ENCODE data around the gene ATP6V0C. TPM values are rescaled to one million over a fixed set of nuclear protein-coding genes. Genes with fewer than 3 reads are reported as not detected.

ATP6V0C gene
- total and polyA plus RNA-seq, 2 donors (not counting 1 experiment from before 2014, with no cell fraction given), result 118 to 176 TPM

DNA sequence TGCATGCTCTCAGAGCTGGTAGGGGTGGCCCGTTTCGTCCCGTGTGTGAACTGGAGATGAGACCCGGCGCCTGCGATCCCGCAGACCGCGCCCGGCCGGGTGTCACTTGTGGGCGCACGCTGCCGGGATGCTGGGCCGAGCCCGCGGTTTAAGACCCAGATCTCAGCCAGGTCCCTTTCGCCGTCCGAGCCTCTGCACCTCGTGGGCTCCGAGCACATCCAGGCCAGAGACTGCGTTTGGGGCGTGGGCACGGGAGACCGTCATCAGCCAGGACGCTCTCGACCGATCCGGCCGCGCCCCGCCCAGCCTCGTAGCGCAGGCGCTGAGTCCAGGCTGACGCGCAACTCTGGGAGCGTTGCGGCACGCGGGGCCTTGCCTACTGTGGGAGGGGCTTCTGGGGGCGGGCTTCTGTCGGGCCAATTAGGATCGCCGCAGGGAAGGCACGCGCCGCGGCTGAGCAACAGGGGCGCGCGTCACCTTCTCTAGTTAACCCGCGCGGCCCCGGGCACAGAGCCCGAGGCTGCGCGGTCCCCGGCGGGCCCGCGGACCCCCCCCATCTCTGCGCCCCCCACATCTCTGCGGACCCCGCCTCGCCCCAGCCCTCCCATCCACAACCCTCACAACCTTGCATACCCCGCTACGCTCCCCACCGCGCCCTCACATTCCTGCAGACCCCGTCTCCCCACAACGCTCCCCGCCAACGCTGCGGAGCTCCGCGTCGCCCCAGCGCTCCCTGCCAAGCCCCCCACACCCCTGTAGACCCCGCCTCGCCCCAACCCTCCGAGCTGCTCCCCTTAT, 18.1 kb downstream of the ATP6V0C start:
- Histone ChIP-seq H3K4me3 (ENCODE audit: control extremely low read depth in 1 of 5, extremely low read depth in 1 of 5, insufficient read depth in 1 of 5, low read depth in 2 of 5, low read length in 4 of 5) (peak overlapping the region in 4 of 5 experiments; percentile 80 to 93 (median 88)), H3K36me3 (replicated peaks in 1 of 2; ENCODE audit: control extremely low read depth in 1 of 2, control insufficient read depth in 1 of 2, extremely low read depth in 1 of 2, insufficient read depth in 2 of 2, low read length in 1 of 2) (peaks cover 0 to 30% of the 10 kb centered on the region in 2 experiments), H3K4me1 (ENCODE audit: control insufficient read depth in 2 of 2, insufficient read depth in 2 of 2, low read length in 2 of 2) (peaks cover 8 to 26% of the 10 kb centered on the region in 2 donors), H3K9me3 (ENCODE audit: control extremely low read depth in 1 of 3, control insufficient read depth in 2 of 3, insufficient read depth in 1 of 3, low read length in 2 of 3) (no peaks in the 10 kb centered on the region), H3K27ac (ENCODE audit: low read length in 2 of 2) (peak overlapping the region; percentile 96 to 100), H3K79me2 (ENCODE audit: control insufficient read depth, insufficient read depth, low read length) (peaks cover 34% of the 10 kb centered on the region), H3K4me2 (replicated peaks; ENCODE audit: low read depth, low read length, poor library complexity, severe bottlenecking) (peak overlapping the region; percentile 98), H3K27me3 (replicated peaks in 1 of 4; ENCODE audit: control extremely low read depth in 1 of 4, control insufficient read depth in 3 of 4, insufficient read depth in 4 of 4, low read length in 3 of 4) (no peaks in the 10 kb centered on the region), H4K20me1 (ENCODE audit: control insufficient read depth, insufficient read depth, low read length, poor library complexity, severe bottlenecking) (peaks cover 14% of the 10 kb centered on the region), H2AFZ (ENCODE audit: insufficient read depth, low read depth, low read length, poor library complexity, severe bottlenecking) (peak overlapping the region; percentile 32), H3K9ac (ENCODE audit: low read length) (peak overlapping the region; percentile 81)
- TF ChIP-seq CTCF (IDR thresholded peaks at IDR 0.05), result no peak
- no peak for TF ChIP-seq EZH2 (IDR thresholded peaks at IDR 0.05; ENCODE audit: borderline replicate concordance, insufficient read depth, low read depth, low read length, poor library complexity, severe bottlenecking)
- H3K27me3 Mint-ChIP-seq, result no peaks in the 10 kb centered on the region
- no peaks in the 10 kb centered on the region for H3K9me3 Mint-ChIP-seq (ENCODE audit: insufficient read depth)
- ATAC-seq (ENCODE audit: low read depth) (peak; percentile 93), DNase-seq (peak; percentile 98)
- WGBS (ENCODE audit: insufficient coverage), result under 1% methylated on average over 82 of the region's 84 CpGs
- ChIA-PET POLR2A (interaction anchor here (0.6 to 3.4 kb wide), 8 partner anchors 11 to 376 kb away, joined by 3 to 66 read pairs (median 6); partner anchors contain the start of genes AMDHD2, ATP6V0C and TRAF7), CTCF (interaction anchor here (0.9 to 2.0 kb wide), 5 partner anchors 10 to 31 kb away, joined by 3 to 11 read pairs (median 6); partner anchors contain the start of gene AMDHD2)
- intact Hi-C loops (cut with micrococcal nuclease), result loop anchor here (1.0 kb wide), 2 partner anchors 12 to 19 kb away; partner anchors contain the start of genes AMDHD2 and ATP6V0C
- peaks cover 21% of the 10 kb centered on the region for H3K4me1 Mint-ChIP-seq
- H3K27ac Mint-ChIP-seq, result peak overlapping the region; percentile 97
- peak overlapping the region; percentile 94 for H3K4me3 Mint-ChIP-seq
